Measurements from ENCODE around the gene SVIL. TPM values are rescaled to one million over a fixed set of nuclear protein-coding genes. Genes with fewer than 3 reads are reported as not detected.

The SVIL gene
- total RNA-seq, 1 donor from 2014 or later: 258 TPM

DNA sequence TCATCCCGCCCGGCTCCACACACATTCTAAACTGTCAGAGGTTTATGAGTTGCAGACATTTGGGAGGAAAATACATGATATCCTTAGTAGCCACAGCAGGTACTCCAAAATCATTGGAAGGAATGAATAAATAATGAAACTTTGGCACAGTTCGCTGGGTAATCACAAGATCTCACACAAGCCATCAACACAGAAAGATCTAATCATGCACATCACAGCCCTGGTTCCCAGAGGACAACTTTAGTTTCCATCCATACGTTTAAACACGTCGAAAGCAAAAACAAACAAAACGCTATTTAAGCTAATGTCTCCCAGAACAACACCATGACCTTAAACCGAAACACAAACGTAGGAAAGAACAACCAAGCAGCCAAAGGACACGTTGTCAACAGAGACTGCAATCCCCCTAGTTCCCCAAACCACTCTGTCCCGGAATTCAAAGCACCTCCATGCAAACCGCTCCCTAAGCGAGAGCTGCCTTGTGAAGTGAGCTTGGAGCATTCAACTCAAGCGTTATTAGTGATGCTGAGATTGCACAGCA is 12.3 kb downstream of the SVIL start:
- Mint-ChIP-seq H3K36me3 (ENCODE audit: unreplicated experiment) (peaks cover 24% of the 10 kb centered on the region), H3K27ac (ENCODE audit: unreplicated experiment) (peak overlapping the region; percentile 38), H3K4me1 (ENCODE audit: unreplicated experiment) (peaks cover 68% of the 10 kb centered on the region)

DNA sequence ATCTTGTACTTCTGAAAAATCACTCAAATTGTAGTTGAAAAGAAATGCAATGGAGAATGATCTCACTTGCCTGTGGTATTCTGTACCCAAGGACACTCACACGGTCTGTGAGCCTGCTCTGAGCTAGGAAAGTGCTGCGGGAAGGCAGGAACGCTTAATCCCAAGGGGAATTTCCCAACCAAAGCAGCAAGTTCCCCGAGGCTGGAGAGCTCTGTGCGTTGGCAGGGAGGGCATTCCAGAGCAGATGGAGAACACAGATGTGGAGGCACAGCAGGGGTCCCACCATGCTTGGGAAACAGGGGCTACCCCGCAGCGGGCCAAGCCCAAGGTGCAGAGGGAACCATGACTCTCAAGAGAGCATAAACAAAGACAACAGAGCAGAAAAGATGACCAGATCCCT is 13.6 kb downstream of the SVIL start:
- H3K27me3 Mint-ChIP-seq (ENCODE audit: unreplicated experiment): no peaks in the 10 kb centered on the region
- TF ChIP-seq, protein P1, sequence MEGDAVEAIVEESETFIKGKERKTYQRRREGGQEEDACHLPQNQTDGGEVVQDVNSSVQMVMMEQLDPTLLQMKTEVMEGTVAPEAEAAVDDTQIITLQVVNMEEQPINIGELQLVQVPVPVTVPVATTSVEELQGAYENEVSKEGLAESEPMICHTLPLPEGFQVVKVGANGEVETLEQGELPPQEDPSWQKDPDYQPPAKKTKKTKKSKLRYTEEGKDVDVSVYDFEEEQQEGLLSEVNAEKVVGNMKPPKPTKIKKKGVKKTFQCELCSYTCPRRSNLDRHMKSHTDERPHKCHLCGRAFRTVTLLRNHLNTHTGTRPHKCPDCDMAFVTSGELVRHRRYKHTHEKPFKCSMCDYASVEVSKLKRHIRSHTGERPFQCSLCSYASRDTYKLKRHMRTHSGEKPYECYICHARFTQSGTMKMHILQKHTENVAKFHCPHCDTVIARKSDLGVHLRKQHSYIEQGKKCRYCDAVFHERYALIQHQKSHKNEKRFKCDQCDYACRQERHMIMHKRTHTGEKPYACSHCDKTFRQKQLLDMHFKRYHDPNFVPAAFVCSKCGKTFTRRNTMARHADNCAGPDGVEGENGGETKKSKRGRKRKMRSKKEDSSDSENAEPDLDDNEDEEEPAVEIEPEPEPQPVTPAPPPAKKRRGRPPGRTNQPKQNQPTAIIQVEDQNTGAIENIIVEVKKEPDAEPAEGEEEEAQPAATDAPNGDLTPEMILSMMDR (IDR thresholded peaks at IDR 0.05): no peak
- H3K36me3 Mint-ChIP-seq (ENCODE audit: unreplicated experiment): peaks cover 23% of the 10 kb centered on the region
- peaks cover 64% of the 10 kb centered on the region for H3K4me1 Mint-ChIP-seq (ENCODE audit: unreplicated experiment)
- DNase-seq (ENCODE audit: extremely low spot score, unreplicated experiment): peak; percentile 91
- H3K4me3 Mint-ChIP-seq (ENCODE audit: unreplicated experiment): peak overlapping the region; percentile 45
- H3K27ac Mint-ChIP-seq (ENCODE audit: unreplicated experiment): peak overlapping the region; percentile 93
- H3K9me3 Mint-ChIP-seq (ENCODE audit: unreplicated experiment): no peaks in the 10 kb centered on the region

More for the DNA sequence above, 12.3 kb downstream of the SVIL start:
- DNase-seq (ENCODE audit: extremely low spot score, unreplicated experiment): no peak
- Mint-ChIP-seq H3K27me3 (ENCODE audit: unreplicated experiment) (no peaks in the 10 kb centered on the region), H3K9me3 (ENCODE audit: unreplicated experiment) (no peaks in the 10 kb centered on the region), H3K4me3 (ENCODE audit: unreplicated experiment) (no peak overlapping the region)
- TF ChIP-seq, protein P1 (IDR thresholded peaks at IDR 0.05): no peak

DNA sequence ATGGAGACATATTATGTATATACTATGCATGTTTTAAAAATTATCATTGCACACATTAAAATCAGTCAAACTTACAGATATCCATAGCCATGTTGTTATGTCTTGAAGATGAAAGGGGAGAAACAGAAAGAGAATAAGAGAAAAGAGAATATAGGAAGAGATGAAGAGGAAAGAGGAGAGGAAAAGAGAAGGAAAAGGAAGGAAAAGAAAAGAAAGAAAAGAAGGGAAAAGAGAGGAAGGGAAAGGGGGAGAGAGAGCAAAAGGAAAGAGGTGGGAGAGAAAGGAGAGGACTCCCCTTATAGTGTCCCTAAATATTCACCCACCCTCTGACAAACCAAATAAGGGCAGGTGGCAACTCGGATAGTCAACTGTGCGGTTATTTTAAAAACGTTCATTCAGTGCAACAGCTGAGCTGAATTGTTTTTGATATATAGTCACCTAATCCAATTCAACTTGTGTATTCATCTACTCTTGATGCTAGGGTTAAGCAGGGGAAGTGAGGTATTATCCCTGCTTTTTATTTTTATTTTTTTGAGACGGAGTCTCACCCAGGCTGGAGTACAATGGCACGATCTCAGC is 14.6 kb downstream of the SVIL start:
- peaks cover 17% of the 10 kb centered on the region for H3K36me3 Mint-ChIP-seq (ENCODE audit: unreplicated experiment)
- H3K27me3 Mint-ChIP-seq (ENCODE audit: unreplicated experiment): no peaks in the 10 kb centered on the region
- H3K4me3 Mint-ChIP-seq (ENCODE audit: unreplicated experiment): no peak overlapping the region
- TF ChIP-seq, protein P1 (IDR thresholded peaks at IDR 0.05): no peak
- H3K9me3 Mint-ChIP-seq (ENCODE audit: unreplicated experiment): no peaks in the 10 kb centered on the region
- H3K27ac Mint-ChIP-seq (ENCODE audit: unreplicated experiment): peak overlapping the region; percentile 63
- DNase-seq (ENCODE audit: extremely low spot score, unreplicated experiment): no peak
- peaks cover 64% of the 10 kb centered on the region for H3K4me1 Mint-ChIP-seq (ENCODE audit: unreplicated experiment)

DNA sequence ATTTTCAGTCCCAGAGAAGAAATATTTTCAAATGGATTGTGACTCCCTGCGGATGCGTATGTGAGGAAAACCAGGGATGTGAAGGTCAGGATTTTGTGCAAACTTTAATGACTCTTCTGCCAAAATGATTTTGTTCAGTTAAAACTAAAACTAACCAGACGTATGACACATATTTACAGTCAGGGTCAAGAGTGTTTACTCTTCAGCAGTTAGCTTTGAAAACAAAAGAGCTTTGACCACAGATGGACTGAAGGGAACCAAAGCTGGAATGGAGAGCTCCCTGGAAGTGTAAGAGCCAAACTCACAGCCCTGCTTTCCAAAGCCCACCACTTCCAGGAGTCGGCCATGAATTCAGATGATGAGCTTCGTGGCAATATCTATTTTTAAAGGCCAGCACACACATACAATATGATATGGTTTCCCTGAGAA is 15.5 kb downstream of the SVIL start:
- H3K9me3 Mint-ChIP-seq (ENCODE audit: unreplicated experiment): no peaks in the 10 kb centered on the region
- H3K27me3 Mint-ChIP-seq (ENCODE audit: unreplicated experiment): no peaks in the 10 kb centered on the region
- TF ChIP-seq, protein P1 (IDR thresholded peaks at IDR 0.05): no peak
- peaks cover 56% of the 10 kb centered on the region for H3K4me1 Mint-ChIP-seq (ENCODE audit: unreplicated experiment)
- H3K27ac Mint-ChIP-seq (ENCODE audit: unreplicated experiment): peak overlapping the region; percentile 58
- no peak for DNase-seq (ENCODE audit: extremely low spot score, unreplicated experiment)
- H3K36me3 Mint-ChIP-seq (ENCODE audit: unreplicated experiment): peaks cover 11% of the 10 kb centered on the region
- H3K4me3 Mint-ChIP-seq (ENCODE audit: unreplicated experiment): peak overlapping the region; percentile 42

DNA sequence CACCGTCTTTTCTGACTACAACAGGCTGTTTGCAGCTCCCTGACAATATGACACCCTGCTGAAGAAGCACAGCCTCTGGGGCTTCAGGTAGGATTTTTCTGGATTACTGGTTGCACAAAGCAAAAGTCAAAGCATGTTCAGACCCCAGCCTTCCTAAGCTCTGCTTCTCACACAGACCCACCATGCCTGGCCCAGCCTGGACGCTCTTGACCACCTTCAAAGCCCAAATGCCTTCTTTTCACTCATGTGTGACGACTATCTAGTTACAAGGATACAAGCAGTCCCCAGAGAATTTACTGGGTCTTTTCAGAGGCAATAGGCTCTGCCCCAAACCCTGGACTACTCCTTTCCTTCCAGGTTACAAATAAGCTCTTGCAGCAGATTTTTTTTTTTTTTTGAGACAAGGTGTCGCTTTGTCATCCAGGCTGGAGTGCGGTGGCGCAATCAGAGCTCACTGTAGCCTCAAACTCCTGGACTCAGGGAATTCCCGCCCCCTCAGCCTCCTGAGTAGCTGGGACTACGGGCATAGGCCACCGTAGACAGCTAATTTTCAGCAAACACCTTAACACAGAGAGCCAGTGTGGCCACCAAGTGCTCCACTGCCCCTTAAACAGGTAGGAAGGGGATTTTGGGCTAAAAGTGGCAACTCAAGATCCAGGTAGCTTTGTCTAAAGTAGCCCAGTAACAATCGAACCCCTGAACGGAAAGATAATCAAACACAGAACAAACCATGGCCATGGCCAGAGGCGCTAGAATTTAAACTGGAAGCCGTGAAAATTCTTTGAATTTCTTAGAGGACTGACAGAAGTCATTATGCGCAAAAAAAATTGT is 16.2 kb downstream of the SVIL start:
- Mint-ChIP-seq H3K27ac (ENCODE audit: unreplicated experiment) (peak overlapping the region; percentile 69), H3K9me3 (ENCODE audit: unreplicated experiment) (no peaks in the 10 kb centered on the region), H3K4me3 (ENCODE audit: unreplicated experiment) (peak overlapping the region; percentile 42), H3K4me1 (ENCODE audit: unreplicated experiment) (peaks cover 56% of the 10 kb centered on the region), H3K36me3 (ENCODE audit: unreplicated experiment) (peaks cover 11% of the 10 kb centered on the region), H3K27me3 (ENCODE audit: unreplicated experiment) (no peaks in the 10 kb centered on the region)
- TF ChIP-seq, protein P1 (IDR thresholded peaks at IDR 0.05): no peak
- no peak for DNase-seq (ENCODE audit: extremely low spot score, unreplicated experiment)
